Measurements from ENCODE around the gene KRT72.
"Not testable (repeated sequence)": the region's sequence is repeated elsewhere in the genome, so short reads cannot be mapped to it uniquely, and the experiment has no call there.

Gene KRT72

DNA sequence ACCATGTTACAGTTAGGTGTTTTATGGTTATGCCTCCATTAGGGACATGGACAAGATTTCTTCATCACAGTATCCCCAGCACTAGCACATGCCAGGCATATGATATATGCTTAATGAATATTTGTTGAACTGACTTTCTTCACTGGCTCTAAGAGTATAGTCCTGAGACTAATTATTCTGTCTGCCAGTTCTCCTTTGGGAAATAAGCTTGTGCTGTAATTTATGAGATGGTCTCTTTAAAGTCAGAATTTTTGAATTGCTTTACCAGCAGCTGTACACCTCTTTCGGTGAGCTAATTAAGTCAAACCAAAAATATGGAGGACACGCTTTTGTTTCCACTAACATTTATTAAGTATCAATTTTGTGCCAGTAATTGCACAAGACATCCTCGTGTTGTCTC is 4.8 kb upstream of the KRT72 start:
- WGBS: 80% methylated on average over 3 of the region's 3 CpGs
- H3K4me3 ChIP-seq (ENCODE audit: low read length): no peak overlapping the region
- peaks cover 6% of the 10 kb centered on the region; the same call in 1 of the 2 replicates for H3K27me3 ChIP-seq (ENCODE audit: insufficient read depth, low read length)
- H3K9ac ChIP-seq (ENCODE audit: low read depth, low read length): no peak overlapping the region
- H3K9me3 ChIP-seq (ENCODE audit: insufficient read depth, low read depth, low read length): no peaks in the 10 kb centered on the region
- H3K4me1 ChIP-seq (ENCODE audit: insufficient read depth, low read length): no peaks in the 10 kb centered on the region
- no peaks in the 10 kb centered on the region for H3K36me3 ChIP-seq (ENCODE audit: insufficient read depth, low read length)
- H3K27ac ChIP-seq (ENCODE audit: low read depth, low read length): no peak overlapping the region

DNA sequence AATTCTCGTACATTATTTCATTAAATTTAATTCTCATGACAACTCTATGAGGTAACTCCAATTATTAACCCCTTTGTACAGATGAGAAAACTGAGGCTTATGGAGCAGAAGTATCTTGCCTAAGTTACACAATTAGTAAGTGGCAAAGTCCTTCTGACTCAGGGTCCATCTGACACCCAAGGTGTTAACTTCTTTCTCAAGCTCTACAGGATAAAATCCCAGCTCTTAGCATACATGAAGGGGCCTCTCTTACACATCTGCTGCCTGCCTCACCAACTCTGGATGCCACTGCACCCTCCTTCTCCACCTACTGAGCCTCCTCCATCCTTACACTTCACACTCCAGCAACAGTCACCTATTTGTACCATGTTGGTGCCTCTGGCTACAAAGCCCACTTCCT is 4.3 kb upstream of the KRT72 start:
- Histone ChIP-seq H3K4me3 (ENCODE audit: low read length) (no peak overlapping the region), H3K9me3 (ENCODE audit: insufficient read depth, low read depth, low read length) (no peaks in the 10 kb centered on the region), H3K4me1 (ENCODE audit: insufficient read depth, low read length) (no peaks in the 10 kb centered on the region), H3K27ac (ENCODE audit: low read depth, low read length) (no peak overlapping the region), H3K36me3 (ENCODE audit: insufficient read depth, low read length) (no peaks in the 10 kb centered on the region), H3K9ac (ENCODE audit: low read depth, low read length) (no peak overlapping the region), H3K27me3 (ENCODE audit: insufficient read depth, low read length) (peaks cover under 1% of the 10 kb centered on the region; the same call in 1 of the 2 replicates)
- 100% methylated on average over 1 of the region's 1 CpG for WGBS

DNA sequence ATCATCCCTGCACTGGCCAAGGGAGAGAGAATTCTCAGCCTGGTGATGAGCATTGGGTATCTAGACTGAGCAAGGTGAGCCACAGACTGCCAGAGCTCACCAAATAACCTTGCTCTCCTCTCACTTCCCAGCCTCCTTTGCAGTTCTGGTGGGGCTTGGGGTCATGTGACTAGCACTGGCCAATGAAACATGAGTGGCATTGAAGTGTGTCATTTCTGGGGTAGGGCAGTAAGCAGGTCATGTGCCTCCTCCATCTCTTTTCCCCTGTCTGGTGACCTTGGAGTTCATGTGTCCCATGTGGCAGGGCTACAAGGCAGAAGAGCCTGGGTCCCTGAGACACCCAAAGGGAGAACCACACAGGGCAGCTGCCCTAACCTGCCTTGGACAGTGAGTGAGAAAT is 3.6 kb upstream of the KRT72 start:
- no peaks in the 10 kb centered on the region for H3K36me3 ChIP-seq (ENCODE audit: insufficient read depth, low read length)
- no peak overlapping the region for H3K9ac ChIP-seq (ENCODE audit: low read depth, low read length)
- no peaks in the 10 kb centered on the region for H3K27me3 ChIP-seq (ENCODE audit: insufficient read depth, low read length)
- H3K4me3 ChIP-seq (ENCODE audit: low read length): no peak overlapping the region
- H3K4me1 ChIP-seq (ENCODE audit: insufficient read depth, low read length): no peaks in the 10 kb centered on the region
- no peaks in the 10 kb centered on the region for H3K9me3 ChIP-seq (ENCODE audit: insufficient read depth, low read depth, low read length)
- no peak overlapping the region for H3K27ac ChIP-seq (ENCODE audit: low read depth, low read length)

DNA sequence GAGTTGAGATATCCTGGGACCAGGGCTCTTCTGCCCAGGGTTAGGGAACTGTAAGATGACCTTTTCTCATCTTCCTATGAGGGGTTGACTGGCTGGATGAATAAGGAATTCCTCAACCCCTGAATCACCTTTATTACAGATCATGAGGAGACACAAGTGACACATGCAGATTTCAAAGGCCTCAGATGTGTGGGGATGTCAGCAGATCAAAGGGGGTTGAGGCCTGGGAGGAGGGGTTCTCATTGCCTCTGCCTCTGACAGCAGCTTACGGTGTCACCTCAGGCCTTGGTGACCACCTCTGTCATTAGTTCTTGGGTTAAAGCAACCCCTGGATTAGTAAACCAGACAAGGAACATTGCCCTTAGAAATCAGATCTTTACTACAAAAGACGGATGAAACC is 2.1 kb upstream of the KRT72 start:
- Histone ChIP-seq H3K27ac (ENCODE audit: low read depth, low read length) (no peak overlapping the region), H3K9ac (ENCODE audit: low read depth, low read length) (no peak overlapping the region), H3K4me3 (ENCODE audit: low read length) (no peak overlapping the region), H3K27me3 (ENCODE audit: insufficient read depth, low read length) (no peaks in the 10 kb centered on the region; the same call in 1 of the 2 replicates), H3K9me3 (ENCODE audit: insufficient read depth, low read depth, low read length) (no peaks in the 10 kb centered on the region), H3K4me1 (ENCODE audit: insufficient read depth, low read length) (no peaks in the 10 kb centered on the region), H3K36me3 (ENCODE audit: insufficient read depth, low read length) (no peaks in the 10 kb centered on the region)
- 71% methylated on average over 2 of the region's 2 CpGs for WGBS

DNA sequence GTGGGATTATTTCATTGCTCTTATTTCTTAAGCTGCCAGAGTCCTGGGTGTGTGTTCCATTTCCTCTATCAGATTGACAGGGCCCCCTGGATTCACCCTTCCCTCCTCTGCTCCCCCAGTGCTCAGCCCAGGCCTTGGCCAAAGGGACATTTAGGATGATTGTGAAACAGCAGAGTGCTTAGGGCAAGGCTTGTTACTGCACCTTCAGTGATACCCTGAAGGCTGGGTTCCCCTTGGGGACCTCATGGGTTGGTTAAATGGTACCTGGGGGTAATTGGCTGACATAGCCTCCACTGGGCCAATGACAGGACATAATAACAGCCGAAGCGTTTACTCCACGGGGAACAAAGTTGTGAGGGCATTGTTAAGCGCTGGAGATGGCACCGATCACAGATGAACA is 1.3 kb upstream of the KRT72 start:
- H3K4me1 ChIP-seq (ENCODE audit: insufficient read depth, low read length): no peaks in the 10 kb centered on the region
- H3K9ac ChIP-seq (ENCODE audit: low read depth, low read length): no peak overlapping the region
- no peaks in the 10 kb centered on the region for H3K9me3 ChIP-seq (ENCODE audit: insufficient read depth, low read depth, low read length)
- H3K27ac ChIP-seq (ENCODE audit: low read depth, low read length): no peak overlapping the region
- H3K36me3 ChIP-seq (ENCODE audit: insufficient read depth, low read length): no peaks in the 10 kb centered on the region
- peaks cover 4% of the 10 kb centered on the region for H3K27me3 ChIP-seq (ENCODE audit: insufficient read depth, low read length)
- WGBS: 90% methylated on average over 5 of the region's 5 CpGs
- H3K4me3 ChIP-seq (ENCODE audit: low read length): no peak overlapping the region

DNA sequence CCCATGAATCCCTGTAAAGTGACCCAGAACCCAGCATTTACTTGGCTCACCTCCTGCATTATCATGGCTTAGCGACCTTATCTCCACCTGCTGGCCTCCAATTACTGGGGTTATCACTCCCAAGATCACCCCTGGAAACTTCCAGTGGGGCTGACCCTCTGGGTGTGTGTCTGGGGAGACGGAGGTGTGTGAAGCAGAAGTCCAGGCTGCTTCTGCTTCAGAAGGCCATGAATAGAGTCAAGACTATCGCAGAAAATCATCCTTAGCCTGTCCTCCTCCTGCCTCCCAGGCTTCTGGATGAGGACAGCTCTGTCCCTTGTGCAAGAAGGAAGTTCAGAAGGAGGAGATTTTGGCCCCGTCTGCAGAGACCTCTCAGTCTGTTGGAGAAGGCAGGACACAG is 408 bp upstream of the KRT72 start:
- whole genome bisulfite sequencing: 92% methylated on average over 4 of the region's 4 CpGs

DNA sequence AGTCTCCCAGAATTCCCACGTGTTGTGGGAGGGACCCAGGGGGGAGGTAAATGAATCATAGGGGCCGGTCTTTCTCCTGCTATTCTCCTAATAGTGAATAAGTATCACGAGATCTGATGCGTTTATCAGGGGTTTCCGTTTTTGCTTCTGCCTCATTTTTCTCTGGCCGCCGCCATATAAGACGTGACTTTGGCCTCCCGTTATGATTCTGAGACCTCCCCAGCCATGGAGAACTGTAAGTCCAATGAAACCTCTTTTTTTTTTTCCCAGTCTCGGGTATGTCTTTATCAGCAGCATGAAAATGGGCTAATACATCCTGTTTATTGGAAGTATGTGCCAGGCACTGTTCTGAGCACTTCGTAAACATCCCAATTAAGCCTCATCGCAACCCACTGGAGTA is 788 bp downstream of the KRT72 start:
- peaks cover 5% of the 10 kb centered on the region for H3K27me3 ChIP-seq (ENCODE audit: insufficient read depth, low read length)
- H3K36me3 ChIP-seq (ENCODE audit: insufficient read depth, low read length): no peaks in the 10 kb centered on the region
- no peaks in the 10 kb centered on the region for H3K4me1 ChIP-seq (ENCODE audit: insufficient read depth, low read length)
- H3K27ac ChIP-seq (ENCODE audit: low read depth, low read length): no peak overlapping the region
- 94% methylated on average over 12 of the region's 12 CpGs for WGBS
- H3K9ac ChIP-seq (ENCODE audit: low read depth, low read length): no peak overlapping the region
- H3K9me3 ChIP-seq (ENCODE audit: insufficient read depth, low read depth, low read length): no peaks in the 10 kb centered on the region
- H3K4me3 ChIP-seq (ENCODE audit: low read length): no peak overlapping the region

More for the DNA sequence above, 408 bp upstream of the KRT72 start:
- Histone ChIP-seq H3K27me3 (ENCODE audit: insufficient read depth, low read length) (peaks cover 5% of the 10 kb centered on the region), H3K27ac (ENCODE audit: low read depth, low read length) (no peak overlapping the region), H3K9ac (ENCODE audit: low read depth, low read length) (no peak overlapping the region), H3K9me3 (ENCODE audit: insufficient read depth, low read depth, low read length) (no peaks in the 10 kb centered on the region), H3K4me1 (ENCODE audit: insufficient read depth, low read length) (no peaks in the 10 kb centered on the region), H3K36me3 (ENCODE audit: insufficient read depth, low read length) (no peaks in the 10 kb centered on the region), H3K4me3 (ENCODE audit: low read length) (no peak overlapping the region)

DNA sequence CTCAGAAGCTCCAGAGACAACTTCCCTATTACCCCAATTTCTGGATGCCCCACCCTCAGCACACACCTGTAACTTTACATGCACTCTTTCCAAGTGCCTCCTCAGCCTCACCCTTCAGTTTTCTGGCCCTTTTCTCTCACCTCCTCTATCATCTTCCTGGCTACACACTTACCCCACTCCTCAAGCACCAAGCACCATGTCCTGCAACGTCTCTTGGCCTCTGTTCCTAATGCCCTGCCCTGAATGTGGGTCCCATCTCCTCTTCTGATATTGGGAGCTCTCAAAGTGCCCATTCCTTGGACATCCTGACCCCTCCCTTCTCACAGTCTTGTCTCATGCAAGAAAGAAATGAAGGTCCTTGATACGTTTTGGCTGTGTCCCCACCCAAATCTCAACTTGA is 1.2 kb downstream of the KRT72 start:
- 81% methylated on average over 2 of the region's 2 CpGs for whole genome bisulfite sequencing
- Histone ChIP-seq H3K27ac (ENCODE audit: low read depth, low read length) (no peak overlapping the region), H3K27me3 (ENCODE audit: insufficient read depth, low read length) (peaks cover 5% of the 10 kb centered on the region), H3K36me3 (ENCODE audit: insufficient read depth, low read length) (no peaks in the 10 kb centered on the region), H3K4me3 (ENCODE audit: low read length) (no peak overlapping the region), H3K4me1 (ENCODE audit: insufficient read depth, low read length) (no peaks in the 10 kb centered on the region), H3K9me3 (ENCODE audit: insufficient read depth, low read depth, low read length) (no peaks in the 10 kb centered on the region), H3K9ac (ENCODE audit: low read depth, low read length) (no peak overlapping the region)

DNA sequence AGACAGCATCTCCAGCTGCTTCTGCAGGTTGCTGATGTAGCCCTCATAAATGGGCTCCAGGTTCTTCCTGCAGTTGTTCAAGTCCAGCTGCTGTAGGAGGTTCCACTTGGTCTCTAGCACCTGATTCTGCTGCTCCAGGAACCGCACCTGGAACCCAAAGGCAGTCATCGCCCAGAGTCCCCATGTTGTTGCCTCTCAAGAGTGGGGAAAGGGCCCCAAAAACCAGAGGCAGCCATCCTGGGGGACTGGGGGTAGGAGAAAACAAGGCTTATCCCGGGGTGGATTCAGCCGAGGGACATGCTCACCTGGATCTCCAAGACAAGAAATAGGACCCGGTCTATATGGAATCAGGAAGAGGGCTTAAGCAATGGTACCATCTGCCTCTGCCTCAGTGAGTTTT is 2.3 kb downstream of the KRT72 start:
- WGBS: 92% methylated on average over 5 of the region's 5 CpGs
- H3K4me3 ChIP-seq (ENCODE audit: low read length): no peak overlapping the region

DNA sequence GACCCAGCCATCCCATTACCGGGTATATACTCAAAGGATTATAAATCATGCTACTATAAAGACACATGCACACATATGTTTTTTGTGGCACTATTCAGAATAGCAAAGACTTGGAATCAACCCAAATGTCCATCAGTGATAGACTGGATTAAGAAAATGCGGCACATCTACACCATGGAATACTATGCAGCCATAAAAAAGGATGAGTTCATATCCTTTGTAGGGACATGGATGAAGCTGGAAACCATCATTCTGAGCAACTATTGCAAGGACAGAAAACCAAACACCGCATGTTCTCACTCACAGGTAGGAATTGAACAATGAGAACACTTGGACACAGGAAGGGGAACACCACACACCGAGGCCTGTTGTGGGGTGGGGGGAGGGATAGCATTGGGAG is 7.0 kb downstream of the KRT72 start:
- WGBS: 83% methylated on average over 3 of the region's 4 CpGs
- H3K4me3 ChIP-seq (ENCODE audit: low read length); H3K4me1 ChIP-seq (ENCODE audit: insufficient read depth, low read length); H3K27me3 ChIP-seq (ENCODE audit: insufficient read depth, low read length); H3K27ac ChIP-seq (ENCODE audit: low read depth, low read length); H3K9ac ChIP-seq (ENCODE audit: low read depth, low read length); H3K36me3 ChIP-seq (ENCODE audit: insufficient read depth, low read length): not testable (repeated sequence)
- peaks cover 26% of the 10 kb centered on the region for H3K9me3 ChIP-seq (ENCODE audit: insufficient read depth, low read depth, low read length)

More for the DNA sequence above, 2.3 kb downstream of the KRT72 start:
- Histone ChIP-seq H3K27me3 (ENCODE audit: insufficient read depth, low read length) (peaks cover 5% of the 10 kb centered on the region), H3K9me3 (ENCODE audit: insufficient read depth, low read depth, low read length) (no peaks in the 10 kb centered on the region), H3K27ac (ENCODE audit: low read depth, low read length) (no peak overlapping the region), H3K36me3 (ENCODE audit: insufficient read depth, low read length) (no peaks in the 10 kb centered on the region), H3K4me1 (ENCODE audit: insufficient read depth, low read length) (no peaks in the 10 kb centered on the region), H3K9ac (ENCODE audit: low read depth, low read length) (no peak overlapping the region)

DNA sequence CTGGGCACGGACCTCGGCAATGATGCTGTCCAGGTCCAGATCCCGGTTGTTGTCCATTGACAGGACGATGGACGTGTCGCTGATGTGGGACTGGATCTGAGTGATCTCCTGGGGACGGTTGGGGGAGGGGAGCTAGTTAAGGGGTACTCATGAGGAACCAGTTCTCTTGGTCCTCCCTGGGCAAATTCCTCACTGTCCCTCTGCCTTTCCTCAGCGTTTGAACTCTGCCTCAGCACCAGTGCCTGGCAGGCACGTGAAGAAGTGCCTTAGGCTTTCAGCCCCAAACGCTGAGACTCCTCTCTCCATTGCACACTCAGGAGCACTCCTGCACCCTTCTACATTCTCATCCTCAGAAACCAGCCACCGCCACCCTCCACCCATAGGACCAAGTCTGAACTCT is 9.7 kb downstream of the KRT72 start:
- Histone ChIP-seq H3K9me3 (ENCODE audit: insufficient read depth, low read depth, low read length) (peaks cover 26% of the 10 kb centered on the region), H3K27me3 (ENCODE audit: insufficient read depth, low read length) (no peaks in the 10 kb centered on the region), H3K9ac (ENCODE audit: low read depth, low read length) (no peak overlapping the region), H3K4me1 (ENCODE audit: insufficient read depth, low read length) (no peaks in the 10 kb centered on the region), H3K4me3 (ENCODE audit: low read length) (no peak overlapping the region), H3K27ac (ENCODE audit: low read depth, low read length) (no peak overlapping the region), H3K36me3 (ENCODE audit: insufficient read depth, low read length) (no peaks in the 10 kb centered on the region)
- WGBS: 91% methylated on average over 11 of the region's 11 CpGs

DNA sequence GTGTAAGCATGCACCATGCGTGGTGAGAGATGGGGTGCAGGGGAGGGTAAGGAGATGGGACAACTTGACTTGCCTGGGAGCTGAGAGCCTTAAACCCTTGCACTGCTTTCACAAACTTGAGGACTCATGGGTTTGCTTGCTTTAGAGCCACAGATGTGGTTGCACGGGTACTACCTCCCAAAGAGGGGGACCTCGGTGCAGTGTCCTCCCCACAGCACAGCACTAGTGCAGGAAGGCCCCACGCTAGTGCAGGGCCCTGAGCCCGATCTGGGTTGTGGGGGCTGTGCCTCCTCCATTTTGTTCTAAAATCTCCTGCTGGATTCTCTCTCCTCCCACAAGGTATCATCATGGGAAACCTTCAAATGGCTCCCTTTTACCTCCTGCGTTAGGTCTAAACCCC is 11.2 kb downstream of the KRT72 start:
- no peaks in the 10 kb centered on the region for H3K4me1 ChIP-seq (ENCODE audit: insufficient read depth, low read length)
- H3K4me3 ChIP-seq (ENCODE audit: low read length): no peak overlapping the region
- 91% methylated on average over 6 of the region's 6 CpGs for WGBS
- no peak overlapping the region for H3K27ac ChIP-seq (ENCODE audit: low read depth, low read length)
- no peak overlapping the region for H3K9ac ChIP-seq (ENCODE audit: low read depth, low read length)
- H3K27me3 ChIP-seq (ENCODE audit: insufficient read depth, low read length): no peaks in the 10 kb centered on the region
- peaks cover 26% of the 10 kb centered on the region for H3K9me3 ChIP-seq (ENCODE audit: insufficient read depth, low read depth, low read length)
- no peaks in the 10 kb centered on the region for H3K36me3 ChIP-seq (ENCODE audit: insufficient read depth, low read length)

All from HUES64 (cell line).